ENCODE results near the gene C3orf85.

The C3orf85 gene

GRCh38 chr3:109154979-109155378 is 18.5 kb downstream of the C3orf85 start:
- DNase-seq = no peak

GRCh38 chr3:109155828-109156227 is 19.3 kb downstream of the C3orf85 start:
- no peak for DNase-seq

- no peak for DNase-seq
Measured at GRCh38 chr3:109161487-109162123, 25.1 kb downstream of the C3orf85 start.

- no peak for DNase-seq
Measured at GRCh38 chr3:109165905-109166304, 29.4 kb downstream of the C3orf85 start.

- DNase-seq = no peak
Measured at GRCh38 chr3:109171479-109171878, 35.0 kb downstream of the C3orf85 start.

GRCh38 chr3:109175411-109175810 is 38.9 kb downstream of the C3orf85 start:
- DNase-seq = no peak

GRCh38 chr3:109176726-109177125 is 40.2 kb downstream of the C3orf85 start:
- no peak for DNase-seq

GRCh38 chr3:109177908-109178307 is 41.4 kb downstream of the C3orf85 start:
- DNase-seq = no peak

GRCh38 chr3:109178708-109179107 is 42.2 kb downstream of the C3orf85 start:
- no peak for DNase-seq

- no peak for DNase-seq
Measured at GRCh38 chr3:109184726-109185125, 48.2 kb downstream of the C3orf85 start.

GRCh38 chr3:109187390-109187789 is 50.9 kb downstream of the C3orf85 start:
- no peak for DNase-seq

- no peak for DNase-seq
Measured at GRCh38 chr3:109188741-109189140, 52.2 kb downstream of the C3orf85 start.

GRCh38 chr3:109191421-109191820 is 54.9 kb downstream of the C3orf85 start:
- no peak for DNase-seq

GRCh38 chr3:109195815-109196214 is 59.3 kb downstream of the C3orf85 start:
- no peak for DNase-seq

Data from DMS79 treated with DMSO at 0.1 percent for 48 hours (cell line).